HCT116 (cell line): Measurements from ENCODE around the gene PCDH1.

ENCODE experiments used
- CTCF ChIP-seq, 3 experiments: fragments of 200-600 bp in 1 of 3; sonication (generic) in 1 of 3; IDR thresholded peaks in 2 of 3; conservative IDR thresholded peaks in 1 of 3; 2 replicates each; pipeline ENCODE4 v1.5.1; 2012 to 2017; ENCODE audit warnings: low read depth in 2 of 3, low read length in 2 of 3, antibody characterized with exemption in 1 of 3, borderline replicate concordance in 1 of 3, control low read depth in 1 of 3, mild to moderate bottlenecking in 1 of 3, mixed read lengths in 1 of 3, mixed run types in 1 of 3, moderate library complexity in 1 of 3; ENCODE audit not compliant: insufficient read depth in 1 of 3
- EGR1 ChIP-seq: IDR thresholded peaks from 2 replicates; pipeline ENCODE4 v1.6.1; 2012; ENCODE audit warnings: low read depth
- EZH2 ChIP-seq: fragments of 200-600 bp; sonication (generic); IDR thresholded peaks from 2 replicates; pipeline ENCODE4 v1.6.1; 2017; ENCODE audit warnings: antibody characterized with exemption, mixed run types
- EZH2phosphoT487 ChIP-seq: fragments of 200-600 bp; IDR thresholded peaks from 2 replicates; pipeline ENCODE4 v1.6.1; 2018; ENCODE audit warnings: antibody characterized with exemption, borderline replicate concordance
- POLR2A ChIP-seq: IDR thresholded peaks from 2 replicates; pipeline ENCODE4 v1.7.0; 2011; ENCODE audit warnings: borderline replicate concordance; ENCODE audit not compliant: insufficient read depth, insufficient read length; ENCODE audit errors: extremely low read depth
- POLR2AphosphoS5 ChIP-seq: IDR thresholded peaks from 2 replicates; pipeline ENCODE4 v1.6.1; 2011; ENCODE audit warnings: mild to moderate bottlenecking, low read depth, low read length, moderate library complexity
- RAD21 ChIP-seq: IDR thresholded peaks from 2 replicates; pipeline ENCODE4 v1.6.1; 2012; ENCODE audit warnings: low read depth, mild to moderate bottlenecking
- SP1 ChIP-seq: IDR thresholded peaks from 2 replicates; pipeline ENCODE4 v1.6.1; 2012; ENCODE audit warnings: low read depth
- SRF ChIP-seq: IDR thresholded peaks from 2 replicates; pipeline ENCODE4 v1.6.1; 2012; ENCODE audit warnings: low read depth
- YY1 ChIP-seq: IDR thresholded peaks from 2 replicates; pipeline ENCODE4 v1.6.1; 2011; ENCODE audit warnings: low read length, low read depth, moderate library complexity, mild to moderate bottlenecking; ENCODE audit not compliant: insufficient replicate concordance; ENCODE audit errors: extremely low read depth
- TF ChIP-seq, protein P1 (sequence below): IDR thresholded peaks from 2 replicates; pipeline ENCODE4 v1.6.1; 2012

DNA sequence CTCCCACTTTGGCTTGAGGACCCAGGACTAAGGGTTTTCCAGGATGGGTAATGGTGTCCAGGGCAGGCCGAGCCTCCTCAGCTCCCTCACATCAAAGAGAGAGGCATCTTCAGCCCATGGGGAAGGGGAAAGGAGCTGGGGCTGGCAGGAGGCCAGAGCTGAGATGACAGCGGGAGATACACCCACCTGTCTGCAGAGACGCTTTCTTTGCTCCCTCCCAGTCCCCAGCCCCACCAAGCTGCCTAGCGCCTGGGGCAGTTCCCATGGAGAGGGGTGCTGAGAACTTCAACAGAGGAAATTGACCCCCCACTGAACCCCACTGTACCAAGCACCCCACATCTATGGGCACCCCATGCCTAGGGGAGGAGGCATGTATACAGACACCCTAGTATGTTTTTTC, 10.6 kb downstream of the PCDH1 start:
- TF ChIP-seq CTCF (IDR thresholded peaks at IDR 0.05 in 2 of 3, conservative IDR thresholded peaks at IDR 0.05 in 1 of 3; ENCODE audit: borderline replicate concordance in 1 of 3, insufficient read depth in 1 of 3, low read depth in 2 of 3, low read length in 2 of 3) (no peak), POLR2A (no peak), POLR2AphosphoS5 (no peak), YY1 (no peak), SRF (no peak), RAD21 (no peak), SP1 (no peak), EZH2 (no peak), EGR1 (no peak), EZH2phosphoT487 (no peak)
- TF ChIP-seq, protein P1, sequence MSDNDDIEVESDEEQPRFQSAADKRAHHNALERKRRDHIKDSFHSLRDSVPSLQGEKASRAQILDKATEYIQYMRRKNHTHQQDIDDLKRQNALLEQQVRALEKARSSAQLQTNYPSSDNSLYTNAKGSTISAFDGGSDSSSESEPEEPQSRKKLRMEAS = no peak
